GM23248 (cell line): ENCODE data around the gene BCL2L12. TPM values are rescaled to one million over a fixed set of nuclear protein-coding genes. Genes with fewer than 3 reads are reported as not detected.

Experiments
- DNase-seq: peaks from one replicate; pipeline ENCODE4 v3.0.0-alpha.2; 2015
- H2AFZ ChIP-seq: fragments of 200-600 bp; sonication (generic); 2 replicates; pipeline ENCODE4 v1.6.1; 2016; ENCODE audit warnings: antibody characterized with exemption
- H3F3A ChIP-seq: fragments of 200-600 bp; sonication (generic); 2 replicates; pipeline ENCODE4 v1.6.1; 2016; ENCODE audit warnings: mild to moderate bottlenecking, antibody characterized with exemption, mixed run types; ENCODE audit not compliant: insufficient read depth
- H3K27ac ChIP-seq: fragments of 200-600 bp; sonication (generic); 2 replicates; pipeline ENCODE4 v1.5.1; 2016; ENCODE audit warnings: mild to moderate bottlenecking
- H3K27me3 ChIP-seq: fragments of 200-600 bp; sonication (generic); replicated peaks from 2 replicates; pipeline ENCODE4 v1.6.1; 2016; ENCODE audit warnings: mild to moderate bottlenecking; ENCODE audit not compliant: insufficient read depth
- H3K36me3 ChIP-seq: fragments of 200-600 bp; sonication (generic); 2 replicates; pipeline ENCODE4 v1.6.1; 2016; ENCODE audit warnings: low read depth, mild to moderate bottlenecking
- H3K4me1 ChIP-seq: fragments of 200-600 bp; sonication (generic); 2 replicates; pipeline ENCODE4 v1.6.1; 2016; ENCODE audit warnings: mild to moderate bottlenecking; ENCODE audit not compliant: insufficient read depth
- H3K4me2 ChIP-seq: fragments of 200-600 bp; sonication (generic); one replicate; pipeline ENCODE4 v1.6.1; 2016; ENCODE audit warnings: mild to moderate bottlenecking; ENCODE audit not compliant: unreplicated experiment
- H3K4me3 ChIP-seq: fragments of 200-600 bp; sonication (generic); 2 replicates; pipeline ENCODE4 v1.5.1; 2016; ENCODE audit warnings: mild to moderate bottlenecking
- H3K79me2 ChIP-seq: fragments of 200-600 bp; sonication (generic); 2 replicates; pipeline ENCODE4 v1.6.1; 2016; ENCODE audit warnings: mild to moderate bottlenecking; ENCODE audit not compliant: insufficient read depth
- H3K9ac ChIP-seq: fragments of 200-600 bp; sonication (generic); 2 replicates; pipeline ENCODE4 v1.6.1; 2016; ENCODE audit warnings: mild to moderate bottlenecking
- H3K9me2 ChIP-seq: fragments of 200-600 bp; sonication (generic); 2 replicates; pipeline ENCODE4 v1.6.1; 2016; ENCODE audit warnings: mixed run types, mild to moderate bottlenecking, moderate library complexity; ENCODE audit not compliant: insufficient read depth
- H3K9me3 ChIP-seq: fragments of 200-600 bp; sonication (generic); one replicate; pipeline ENCODE4 v1.6.1; 2017; ENCODE audit warnings: low read depth
- H4K20me1 ChIP-seq: fragments of 200-600 bp; sonication (generic); 2 replicates; pipeline ENCODE4 v1.6.0; 2016; ENCODE audit not compliant: insufficient read depth
- EZH2 ChIP-seq: fragments of 200-600 bp; sonication (generic); IDR thresholded peaks from 2 replicates; pipeline ENCODE4 v1.6.1; 2018; ENCODE audit warnings: antibody characterized with exemption, mild to moderate bottlenecking; ENCODE audit not compliant: insufficient read depth, poor library complexity, severe bottlenecking
- EZH2phosphoT487 ChIP-seq: fragments of 200-600 bp; sonication (generic); IDR thresholded peaks from 2 replicates; pipeline ENCODE4 v1.6.1; 2018; ENCODE audit warnings: antibody characterized with exemption, moderate library complexity, mild to moderate bottlenecking, low read depth; ENCODE audit not compliant: insufficient read depth
- WGBS, 2 experiments: methylation state at CpG; one replicate each; pipeline ENCODE4 v1.1.6; 2015 to 2017; ENCODE audit warnings: low lambda C conversion rate in 2 of 2, low coverage in 1 of 2; ENCODE audit errors: missing lambda C conversion rate in 2 of 2; 5-methylcytosine and 5-hydroxymethylcytosine counted together
- in situ Hi-C: fragments of 300-500 bp; cut with MboI; formaldehyde crosslinking; loops from 2 replicates; pipeline ENCODE4 v1.15.0; 2020
- polyA plus RNA-seq: library from polyadenylated mRNA; unstranded; fragments of >200 nt; fragmentation: Nextera tagmentation; extraction: Ambion mirVana; gene quantifications from 2 replicates; pipeline ENCODE4 v1.2.1, GENCODE V29; 2016
- total RNA-seq: library from RNA; depleted of rRNA; stranded (reverse); fragments of >200 nt; shearing (Covaris generic); gene quantifications from 2 replicates; pipeline ENCODE4 v1.2.3, GENCODE V29; 2014

BCL2L12 gene
- total and polyA plus RNA-seq, 2 experiments from 2014 or later = 9.5 to 16.6 TPM

DNA sequence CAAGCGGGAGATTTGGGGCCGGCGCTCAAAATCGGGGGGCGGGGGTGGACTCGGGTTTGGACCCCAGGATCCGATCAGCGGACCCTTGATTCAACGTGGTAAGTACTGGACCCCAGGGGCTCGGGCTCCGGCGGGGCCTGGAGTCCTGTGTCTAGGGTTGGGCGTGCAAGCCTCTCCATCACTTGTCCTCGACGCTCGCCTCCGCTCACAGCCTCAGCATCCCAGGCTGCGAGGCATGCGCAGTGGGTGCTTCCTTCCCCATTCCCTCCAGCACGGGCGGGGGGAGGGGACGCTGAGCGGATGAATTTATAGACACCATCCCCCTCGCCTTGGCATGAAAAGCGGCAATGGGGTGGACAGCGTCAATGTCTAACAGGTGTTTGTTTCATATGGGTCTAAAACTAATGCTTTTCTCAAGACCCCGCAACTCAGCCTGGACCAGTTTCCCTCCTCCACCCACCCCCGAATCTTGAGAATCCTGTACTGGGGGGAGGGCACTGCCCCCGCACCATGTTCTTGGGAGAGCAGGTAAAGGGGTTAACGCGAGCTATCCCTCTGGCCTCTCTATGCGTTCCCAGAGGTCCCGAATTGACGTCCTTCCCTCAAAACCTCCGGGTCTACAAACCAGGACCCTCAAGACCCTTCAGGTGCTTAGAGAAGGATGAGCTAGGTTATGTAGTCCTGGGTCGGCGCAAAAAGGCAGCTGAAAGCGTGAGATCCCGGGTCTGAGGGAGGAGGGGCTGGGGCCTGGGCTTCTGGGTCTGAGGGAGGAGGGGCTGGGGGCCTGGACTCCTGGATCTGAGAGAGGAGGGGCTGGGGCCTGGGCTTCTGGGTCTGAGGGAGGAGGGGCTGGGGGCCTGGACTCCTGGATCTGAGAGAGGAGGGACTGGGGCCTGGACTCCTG is 25.8 kb downstream of the BCL2L12 start:
- WGBS, 2 experiments = 20 to 26% methylated on average over 25 to 33 of the region's 39 CpGs
- Histone ChIP-seq H3K27me3 (no peaks in the 10 kb centered on the region), H3K4me3 (peak overlapping the region; percentile 82), H3K27ac (no peak overlapping the region), H3K9me2 (no peaks in the 10 kb centered on the region), H3K36me3 (no peaks in the 10 kb centered on the region), H3K4me1 (0 out of 2 replicates have a peak, but pooled peaks cover 4% of the 10 kb centered on the region), H3K9ac (peak overlapping the region; percentile 57), H3K4me2 (peak overlapping the region; percentile 93), H4K20me1 (no peaks in the 10 kb centered on the region), H3K9me3 (no peaks in the 10 kb centered on the region), H3F3A (0 out of 2 replicates have a peak, but pooled peaks cover 5% of the 10 kb centered on the region), H2AFZ (peak overlapping the region; percentile 94), H3K79me2 (no peaks in the 10 kb centered on the region)
- DNase-seq = peak; percentile 85
- in situ Hi-C loops = no loop called here
- no peak for TF ChIP-seq EZH2
- TF ChIP-seq EZH2phosphoT487 = no peak

DNA sequence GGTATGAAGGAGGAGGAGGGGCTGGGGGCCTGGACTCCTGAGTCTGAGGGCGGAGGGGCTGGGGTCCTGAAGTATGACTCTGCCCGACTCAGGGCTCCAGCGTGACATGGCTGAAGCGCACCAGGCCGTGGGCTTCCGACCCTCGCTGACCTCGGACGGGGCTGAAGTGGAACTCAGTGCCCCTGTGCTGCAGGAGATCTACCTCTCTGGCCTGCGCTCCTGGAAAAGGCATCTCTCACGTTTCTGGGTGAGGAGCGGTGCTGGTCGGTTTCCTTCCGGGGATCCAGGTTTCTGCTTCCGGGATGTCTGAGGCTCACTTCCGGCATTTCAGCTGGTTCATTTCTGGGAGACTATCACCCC is 26.4 kb downstream of the BCL2L12 start:
- no peak overlapping the region for H2AFZ ChIP-seq
- WGBS, 2 experiments = 62 to 75% methylated on average over 13 to 16 of the region's 16 CpGs
- H3F3A ChIP-seq = 0 out of 2 replicates have a peak, but pooled peaks cover 5% of the 10 kb centered on the region
- in situ Hi-C loops = no loop called here
- no peak overlapping the region for H3K27ac ChIP-seq
- no peaks in the 10 kb centered on the region for H3K79me2 ChIP-seq
- H3K4me1 ChIP-seq = 0 out of 2 replicates have a peak, but pooled peaks cover 4% of the 10 kb centered on the region
- DNase-seq = no peak
- H3K4me3 ChIP-seq = peak overlapping the region; percentile 82
- no peak for TF ChIP-seq EZH2
- no peak for TF ChIP-seq EZH2phosphoT487
- no peaks in the 10 kb centered on the region for H3K36me3 ChIP-seq
- H3K4me2 ChIP-seq = no peak overlapping the region
- no peaks in the 10 kb centered on the region for H3K9me3 ChIP-seq
- no peak overlapping the region for H3K9ac ChIP-seq
- no peaks in the 10 kb centered on the region for H3K9me2 ChIP-seq
- H3K27me3 ChIP-seq = no peaks in the 10 kb centered on the region
- H4K20me1 ChIP-seq = no peaks in the 10 kb centered on the region

- H3K27ac ChIP-seq = no peak overlapping the region
- no peaks in the 10 kb centered on the region for H3K9me2 ChIP-seq
- in situ Hi-C loops = no loop called here
- H3K4me1 ChIP-seq = 0 out of 2 replicates have a peak, but pooled peaks cover 4% of the 10 kb centered on the region
- no peaks in the 10 kb centered on the region for H3K36me3 ChIP-seq
- H4K20me1 ChIP-seq = no peaks in the 10 kb centered on the region
- no peak overlapping the region for H2AFZ ChIP-seq
- DNase-seq = no peak
- no peaks in the 10 kb centered on the region for H3K9me3 ChIP-seq
- no peak overlapping the region for H3K9ac ChIP-seq
- H3F3A ChIP-seq = no peaks in the 10 kb centered on the region
- TF ChIP-seq EZH2phosphoT487 (no peak), EZH2 (no peak)
- H3K79me2 ChIP-seq = no peaks in the 10 kb centered on the region
- no peak overlapping the region for H3K4me2 ChIP-seq
- 74 to 77% methylated on average over 6 of the region's 6 CpGs for WGBS, 2 experiments
- no peak overlapping the region for H3K4me3 ChIP-seq
- H3K27me3 ChIP-seq = no peaks in the 10 kb centered on the region
Observed at GRCh38 chr19:49696115-49696514, 30.4 kb downstream of the BCL2L12 start.

DNA sequence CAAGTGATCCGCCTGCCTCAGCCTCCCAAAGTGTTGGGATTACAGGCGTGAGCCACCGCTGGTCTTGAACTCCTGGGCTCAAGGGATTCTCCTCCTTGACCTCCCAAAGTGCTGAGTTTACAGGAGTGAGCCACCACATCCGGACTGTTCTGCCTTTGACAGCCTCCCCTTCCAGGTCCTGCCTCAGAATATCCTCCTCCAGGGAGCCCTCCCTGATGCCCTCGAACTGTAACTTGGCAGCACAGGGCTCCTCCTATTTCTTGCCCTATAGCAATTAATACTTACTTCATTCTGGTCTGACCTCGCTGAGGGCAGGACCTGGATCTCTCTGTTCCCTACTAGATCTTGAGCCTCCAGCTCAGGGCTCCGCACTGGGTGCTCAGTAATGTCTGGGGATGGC is 31.1 kb downstream of the BCL2L12 start:
- Histone ChIP-seq H3K4me2 (no peak overlapping the region), H3K36me3 (no peaks in the 10 kb centered on the region), H4K20me1 (no peaks in the 10 kb centered on the region), H3K27ac (no peak overlapping the region), H2AFZ (no peak overlapping the region), H3F3A (no peaks in the 10 kb centered on the region), H3K4me1 (no peaks in the 10 kb centered on the region), H3K27me3 (no peaks in the 10 kb centered on the region), H3K79me2 (no peaks in the 10 kb centered on the region), H3K9me2 (no peaks in the 10 kb centered on the region), H3K9me3 (no peaks in the 10 kb centered on the region), H3K4me3 (no peak overlapping the region), H3K9ac (no peak overlapping the region)
- no peak for DNase-seq
- TF ChIP-seq EZH2phosphoT487 (no peak), EZH2 (no peak)
- in situ Hi-C loops = no loop called here
- 86 to 87% methylated on average over 7 of the region's 7 CpGs for WGBS, 2 experiments
